ENCODE results near the gene CDH4.

CDH4 gene

DNA sequence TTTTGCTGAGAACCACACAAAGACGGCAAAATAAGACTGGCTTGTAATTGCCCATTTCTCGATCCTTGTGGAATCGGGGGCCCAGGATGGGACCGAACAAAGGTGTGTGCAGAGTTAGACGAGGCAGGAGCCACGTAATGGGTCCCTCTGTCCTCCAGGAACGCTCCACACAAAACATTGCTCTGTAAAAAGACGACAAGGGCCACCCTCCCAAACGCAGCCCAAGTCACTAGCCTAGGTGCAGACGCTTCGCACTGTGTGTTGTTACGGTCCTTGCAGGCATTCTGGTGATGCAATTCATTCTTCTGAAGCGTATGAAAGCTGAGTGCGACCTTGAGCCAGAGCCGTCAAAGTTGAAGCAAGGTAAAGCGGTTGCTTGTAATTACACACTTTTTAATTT, 450.2 kb downstream of the CDH4 start:
- DNase-seq: no peak

DNA sequence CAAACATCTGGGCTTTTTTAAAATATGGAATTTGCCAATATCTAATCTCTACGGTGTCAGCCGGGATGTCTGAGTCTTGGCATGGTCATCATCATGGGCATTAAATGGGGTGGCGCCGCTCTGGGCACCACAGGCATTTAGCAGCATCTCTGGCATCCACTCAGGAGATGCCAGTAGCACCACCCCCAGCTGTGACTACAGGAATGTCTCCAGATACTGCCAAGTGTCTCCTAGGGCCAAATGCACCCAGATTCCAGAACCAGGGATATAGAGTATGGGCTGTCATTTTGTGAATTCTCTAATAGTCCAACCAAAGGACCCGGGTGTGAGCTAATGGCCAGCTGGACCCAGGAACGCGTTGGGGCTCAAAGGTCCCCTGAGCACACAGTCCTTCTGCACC, 452.6 kb downstream of the CDH4 start:
- no peak for DNase-seq

DNA sequence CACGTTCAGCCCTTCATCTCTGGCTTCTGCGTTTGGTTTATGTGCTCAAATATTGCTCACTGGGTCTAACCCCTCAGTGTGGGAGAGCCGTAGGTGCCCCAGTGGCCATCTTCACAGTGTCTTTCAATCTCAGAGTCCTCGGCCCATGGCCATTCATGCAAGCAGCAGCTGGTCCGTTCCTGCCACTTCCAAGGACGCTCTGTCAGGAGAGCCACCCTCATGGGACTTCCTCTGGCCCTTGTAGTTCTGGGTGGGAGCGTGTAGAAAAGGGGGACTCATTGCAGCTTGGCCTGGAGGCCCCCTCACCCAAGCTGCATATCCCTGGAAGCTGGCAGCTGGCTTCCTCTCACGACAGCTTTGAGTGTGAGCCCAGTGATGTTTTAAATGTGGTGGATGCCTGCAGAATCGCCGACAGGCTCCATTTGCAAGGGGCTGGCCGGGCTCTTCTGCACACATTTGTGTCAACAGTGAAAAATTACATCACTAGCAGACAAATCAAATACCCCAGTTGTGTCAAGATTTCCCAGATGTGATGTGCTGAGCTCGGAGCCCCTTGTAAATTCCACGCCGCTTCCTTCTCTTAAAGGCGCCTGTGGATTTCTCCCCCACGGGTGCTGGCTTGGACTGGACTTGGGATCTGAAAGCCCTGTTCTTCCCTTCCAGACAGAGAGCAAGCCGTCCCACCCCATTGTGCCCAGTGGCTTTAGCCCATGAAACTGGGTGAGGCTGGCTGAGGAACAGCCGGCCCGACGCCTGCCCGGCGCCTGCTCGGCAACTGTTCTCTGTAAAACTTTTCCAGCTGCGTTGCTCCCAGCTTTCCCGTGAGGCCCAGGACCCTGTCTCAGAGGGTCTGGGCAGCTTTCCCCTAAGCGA, 453.6 kb downstream of the CDH4 start:
- DNase-seq: no peak

DNA sequence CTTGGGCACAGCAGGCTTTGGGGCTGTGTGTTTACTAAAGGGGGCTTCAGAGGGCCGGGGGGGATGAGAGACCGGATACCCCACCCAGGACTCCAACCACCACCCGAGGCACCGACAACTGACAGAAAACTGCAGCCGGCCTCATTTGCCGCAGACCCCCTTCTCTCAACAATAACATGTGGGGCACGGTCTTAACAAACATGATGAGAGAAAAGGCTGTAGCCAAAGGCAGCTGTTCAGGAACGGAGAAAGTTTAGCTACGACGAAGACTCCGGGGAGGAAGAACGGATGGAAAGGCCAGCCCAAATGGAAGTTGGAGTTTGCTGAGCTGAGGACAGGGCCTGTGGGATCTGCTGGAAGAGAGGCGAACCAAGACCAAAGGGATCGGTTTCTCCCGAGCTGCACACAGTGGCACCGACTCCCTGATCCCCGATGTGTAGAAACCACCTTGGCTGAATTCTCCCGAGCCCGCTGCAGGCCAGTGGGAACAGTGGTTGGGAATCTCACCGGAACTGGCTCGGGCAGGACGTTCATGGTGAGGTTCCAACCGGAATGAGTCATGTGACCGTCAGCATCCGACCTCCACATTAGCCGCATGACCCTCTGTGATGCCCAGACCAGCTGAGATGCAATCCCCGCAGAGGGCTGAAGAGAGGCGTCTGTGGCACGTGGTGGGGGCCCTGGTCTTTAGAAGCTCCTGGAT, 454.3 kb downstream of the CDH4 start:
- DNase-seq: no peak

DNA sequence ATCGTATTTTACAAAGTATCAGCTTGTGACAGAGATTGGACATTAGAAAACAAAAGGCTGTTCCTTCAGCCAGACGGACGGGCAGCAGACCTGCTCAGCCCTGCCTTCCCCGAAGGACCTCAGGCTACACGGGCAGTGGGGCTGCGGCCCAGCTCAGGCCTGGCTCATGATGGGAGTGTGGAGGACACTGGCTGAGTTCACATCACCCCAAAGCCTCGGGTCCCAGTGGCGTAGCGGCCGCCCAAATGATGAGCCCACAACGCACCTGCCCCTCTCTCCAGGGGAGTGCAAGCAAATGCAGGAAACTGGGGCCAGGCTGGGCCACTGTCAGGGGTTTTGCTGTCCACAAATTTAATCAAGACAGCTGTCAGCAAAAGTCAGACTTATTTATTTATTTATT, 456.8 kb downstream of the CDH4 start:
- no peak for DNase-seq

DNA sequence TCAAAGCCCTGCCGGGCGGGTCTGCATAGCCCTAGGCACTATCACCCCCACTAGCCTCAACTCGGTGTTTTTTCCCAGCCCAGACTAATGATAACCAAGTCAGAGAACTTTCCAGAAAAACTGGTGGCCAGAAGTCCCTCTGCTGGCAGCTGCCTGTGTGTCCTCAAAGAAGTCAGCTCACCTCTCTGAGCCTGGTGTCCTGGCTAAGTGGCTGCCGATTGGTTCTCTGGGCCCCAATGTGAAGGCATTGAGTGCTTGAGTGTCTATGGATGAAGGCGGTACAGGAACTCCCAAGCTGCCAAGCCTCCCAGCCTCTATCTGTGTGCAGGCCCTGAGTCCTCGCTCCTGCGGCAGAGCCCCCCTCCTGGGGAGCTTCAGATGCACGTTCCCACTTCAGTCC, 458.0 kb downstream of the CDH4 start:
- no peak for DNase-seq

DNA sequence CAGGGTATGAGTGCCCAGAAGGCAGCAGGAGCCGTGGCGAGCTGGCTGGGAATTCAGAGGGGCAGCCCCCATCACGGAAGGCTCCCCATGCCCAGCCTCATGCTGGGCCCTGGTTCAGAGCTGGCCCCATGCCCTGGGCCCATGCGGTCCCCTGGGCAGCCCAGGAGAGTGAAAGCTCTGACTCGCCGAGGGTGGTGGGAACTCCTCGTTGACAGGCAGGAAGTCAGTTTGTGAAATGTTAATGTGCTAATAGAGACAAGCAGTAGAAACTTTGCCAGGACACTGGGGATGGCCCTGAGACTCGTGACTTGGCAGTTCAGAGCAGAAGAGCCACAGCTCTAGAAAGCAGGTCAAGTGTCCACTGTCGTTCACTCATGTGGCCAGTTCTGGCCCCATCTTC, 460.6 kb downstream of the CDH4 start:
- no peak for DNase-seq

DNA sequence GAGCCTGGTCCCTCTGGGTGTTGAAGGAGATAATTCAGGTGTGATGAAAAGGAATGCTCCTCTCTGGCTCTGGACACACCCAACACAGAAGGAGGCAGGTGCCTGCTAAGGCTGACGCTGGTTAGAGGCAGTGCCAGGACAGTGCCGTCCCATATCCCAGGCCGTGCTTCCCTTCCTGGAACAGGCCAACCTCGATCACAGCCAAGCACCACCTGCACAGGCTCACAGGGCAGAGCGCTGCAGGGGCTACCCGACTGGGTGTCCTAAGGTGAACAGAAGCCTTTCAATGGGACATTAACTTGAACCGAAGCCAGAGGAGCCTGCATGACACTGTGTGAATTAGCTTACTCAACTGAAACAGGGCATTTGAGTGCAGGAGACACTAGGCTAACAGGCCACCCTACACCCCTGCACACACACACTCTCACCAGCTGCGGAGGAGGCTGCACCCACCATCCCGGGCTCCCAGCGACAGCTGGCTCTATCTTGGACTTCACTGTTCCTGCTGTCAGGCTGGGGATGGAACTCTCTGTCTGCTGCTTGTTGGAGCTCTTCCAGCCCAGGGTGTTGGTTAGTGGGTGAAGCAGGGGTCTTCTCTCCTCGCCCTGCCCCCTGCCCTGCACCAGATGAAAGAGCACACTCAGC, 466.4 kb downstream of the CDH4 start:
- no peak for DNase-seq

DNA sequence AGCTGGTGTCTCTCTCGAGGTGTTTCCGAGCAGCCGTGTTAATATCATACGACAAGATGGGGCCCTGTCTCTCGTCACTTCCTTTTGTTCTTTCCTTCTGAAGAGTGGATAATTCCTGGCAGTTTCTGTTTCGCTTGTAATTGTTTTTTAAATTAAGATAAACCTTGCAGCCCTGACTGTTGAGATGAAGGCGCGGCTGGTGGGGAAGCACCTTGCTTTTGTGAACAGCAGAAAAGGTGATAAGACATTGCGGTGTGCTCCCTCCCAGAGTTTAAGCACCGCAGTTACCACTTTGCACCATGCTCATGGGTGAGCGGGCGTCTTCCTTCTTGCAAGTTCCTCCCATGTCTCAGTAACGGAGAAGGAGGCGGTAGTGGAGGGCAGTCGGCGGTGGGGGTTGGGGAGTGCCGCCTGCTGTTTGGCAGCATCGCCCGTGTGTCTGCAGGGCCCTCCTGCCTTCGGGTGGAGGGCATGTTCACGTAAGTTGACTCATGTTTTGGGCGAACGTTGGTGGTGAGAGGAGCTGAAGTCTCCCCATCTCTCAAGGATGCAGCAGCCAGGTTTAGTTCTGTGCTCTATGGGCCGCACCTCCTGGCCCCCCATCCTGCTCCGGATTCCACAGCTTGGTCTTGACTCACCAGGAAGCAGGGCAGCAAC, 467.8 kb downstream of the CDH4 start:
- DNase-seq: no peak

DNA sequence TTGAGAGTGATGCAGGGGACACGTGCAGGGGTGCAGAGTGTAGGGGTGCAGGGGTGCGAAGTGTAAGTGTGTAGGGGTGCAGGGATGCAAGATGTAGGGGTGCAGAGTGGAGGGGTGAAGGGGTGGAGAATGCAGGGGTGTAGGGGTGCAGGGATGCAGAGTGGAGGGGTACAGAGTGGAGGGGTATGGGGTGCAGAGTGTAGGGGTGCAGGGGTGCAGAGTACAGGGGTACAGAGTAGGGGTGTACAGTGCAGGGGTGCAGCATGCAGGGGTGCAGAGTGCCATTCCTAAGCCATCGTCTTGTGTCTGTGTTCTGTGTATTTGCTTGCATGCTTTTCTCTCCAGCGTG, 468.3 kb downstream of the CDH4 start:
- no peak for DNase-seq

DNA sequence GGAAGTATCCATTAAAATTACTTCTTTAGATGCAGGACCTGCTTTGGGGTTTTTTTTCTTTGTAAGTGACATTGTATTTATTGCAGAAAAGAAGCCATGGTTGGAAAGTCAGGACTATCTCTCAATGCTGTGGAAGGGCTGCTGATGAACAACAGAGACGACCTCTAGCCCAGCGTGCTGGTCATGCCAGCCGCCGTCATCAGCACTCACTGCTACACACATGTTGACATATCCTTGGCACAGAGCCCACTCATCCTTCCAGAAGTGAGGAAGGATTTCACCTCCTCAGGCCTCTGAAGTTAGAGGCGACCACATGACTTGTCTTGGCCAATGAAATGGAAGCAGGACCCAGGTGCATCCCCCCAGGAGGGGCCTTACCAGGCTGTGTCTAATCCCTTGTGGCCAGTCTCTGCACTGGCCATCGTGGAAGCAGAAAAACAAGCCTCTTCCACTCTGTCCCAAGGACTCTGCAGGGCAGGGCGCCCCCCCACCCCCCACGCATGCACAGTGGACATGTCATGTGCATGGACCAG, 470.2 kb downstream of the CDH4 start:
- no peak for DNase-seq

DNA sequence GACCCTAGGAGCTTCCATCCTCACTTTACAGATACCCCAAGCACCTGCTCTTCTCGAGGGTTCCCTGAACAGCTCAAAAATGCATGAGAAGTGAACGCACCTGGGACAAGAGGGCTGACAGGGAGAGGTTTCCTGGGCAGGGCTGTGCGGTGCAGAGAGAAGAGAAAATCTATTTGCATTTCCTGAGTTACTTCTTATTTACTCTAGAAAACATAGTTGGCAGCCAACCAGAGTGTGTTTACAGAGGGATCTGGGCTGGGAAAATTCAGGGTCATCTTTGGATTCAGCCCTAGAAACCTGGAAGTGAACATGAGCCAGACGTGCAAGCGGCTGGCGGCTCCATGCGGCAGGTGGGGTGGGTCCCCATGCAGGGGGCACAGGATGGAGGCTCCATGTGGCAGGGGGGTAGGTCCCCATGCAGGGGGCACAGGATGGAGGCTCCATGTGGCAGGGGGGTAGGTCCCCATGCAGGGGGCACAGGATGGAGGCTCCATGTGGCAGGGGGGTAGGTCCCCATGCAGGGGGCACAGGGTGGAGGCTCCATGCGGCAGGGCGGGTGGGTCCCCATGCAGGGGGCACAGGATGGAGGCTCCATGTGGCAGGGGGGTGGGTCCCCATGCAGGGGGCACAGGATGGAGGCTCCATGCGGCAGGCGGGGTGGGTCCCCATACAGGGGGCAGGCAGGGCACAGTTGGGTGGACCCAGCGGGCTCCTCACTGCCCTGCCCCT, 471.6 kb downstream of the CDH4 start:
- DNase-seq: no peak

DNA sequence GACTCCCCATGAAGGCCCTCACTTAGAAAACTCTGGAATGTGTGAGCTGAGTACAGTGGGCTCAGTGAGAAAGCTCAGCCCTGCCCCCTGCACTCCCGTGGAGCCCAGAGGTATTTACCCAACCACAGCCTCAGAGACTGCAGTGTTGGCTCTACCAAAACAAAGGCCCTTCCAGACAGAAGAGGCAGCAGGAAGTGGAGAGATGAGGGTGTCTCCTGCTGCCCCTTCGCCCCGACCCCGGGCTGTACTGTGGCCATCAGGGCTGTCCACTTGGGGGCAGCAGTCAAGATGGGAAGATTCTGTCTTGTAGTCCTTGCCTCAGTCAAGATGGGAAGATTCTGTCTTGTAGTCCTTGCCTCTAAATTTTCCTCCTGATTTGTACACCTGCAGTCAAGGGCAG, 472.3 kb downstream of the CDH4 start:
- DNase-seq: no peak

DNA sequence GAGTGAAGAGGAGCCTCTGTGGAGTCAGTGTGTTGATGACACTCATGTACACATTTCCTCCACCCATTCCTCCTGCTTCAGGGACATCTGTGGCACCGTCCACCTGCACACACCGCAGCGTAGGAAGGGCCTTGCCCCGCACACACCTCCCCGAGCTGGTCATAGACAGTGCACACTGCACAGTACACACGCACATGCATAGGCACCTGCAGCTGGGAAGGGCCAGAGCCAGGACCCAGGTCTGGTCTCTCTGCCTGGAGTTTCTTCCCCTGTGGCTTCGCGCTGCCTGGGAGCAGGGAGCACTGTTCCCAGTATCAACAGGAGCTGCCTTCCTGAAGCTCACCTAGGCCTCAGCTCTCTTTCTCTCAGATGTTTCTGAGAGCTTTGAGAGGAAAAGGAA, 473.1 kb downstream of the CDH4 start:
- no peak for DNase-seq

DNA sequence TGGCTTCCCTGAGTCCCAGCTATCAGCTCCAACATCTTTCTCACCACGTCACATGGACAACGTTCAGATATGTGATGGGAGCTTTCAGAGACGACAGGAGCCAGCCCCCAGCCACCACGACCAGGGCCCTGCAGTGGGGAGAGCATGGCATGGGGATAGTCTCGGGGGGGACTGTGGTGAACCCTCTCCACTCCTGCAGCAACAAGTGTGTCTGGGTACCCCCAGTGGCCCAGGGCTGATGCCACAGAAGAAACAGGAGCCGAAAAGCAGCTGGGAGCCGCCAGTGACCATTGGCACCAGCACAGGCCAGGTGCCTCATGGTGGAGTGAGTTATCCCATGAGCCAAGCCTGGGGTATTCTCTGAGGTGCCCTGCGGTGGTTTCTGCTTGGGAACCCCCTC, 473.9 kb downstream of the CDH4 start:
- no peak for DNase-seq

DNA sequence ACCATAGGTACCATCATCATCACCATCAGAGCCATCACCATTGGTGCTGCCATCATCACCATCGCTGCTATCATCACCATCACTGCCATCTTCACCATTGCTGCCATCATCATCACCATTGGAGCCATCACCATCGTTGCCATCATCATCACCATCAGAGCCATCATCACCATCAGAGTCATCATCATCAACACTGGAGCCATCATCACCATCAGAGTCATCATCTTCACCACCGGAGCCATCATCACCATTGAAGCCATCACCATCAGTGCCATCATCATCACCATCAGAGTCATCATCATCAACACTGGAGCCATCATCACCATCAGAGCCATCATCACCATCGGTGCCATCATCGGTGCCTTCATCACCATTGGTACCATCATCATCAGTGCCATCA, 474.9 kb downstream of the CDH4 start:
- no peak for DNase-seq

DNA sequence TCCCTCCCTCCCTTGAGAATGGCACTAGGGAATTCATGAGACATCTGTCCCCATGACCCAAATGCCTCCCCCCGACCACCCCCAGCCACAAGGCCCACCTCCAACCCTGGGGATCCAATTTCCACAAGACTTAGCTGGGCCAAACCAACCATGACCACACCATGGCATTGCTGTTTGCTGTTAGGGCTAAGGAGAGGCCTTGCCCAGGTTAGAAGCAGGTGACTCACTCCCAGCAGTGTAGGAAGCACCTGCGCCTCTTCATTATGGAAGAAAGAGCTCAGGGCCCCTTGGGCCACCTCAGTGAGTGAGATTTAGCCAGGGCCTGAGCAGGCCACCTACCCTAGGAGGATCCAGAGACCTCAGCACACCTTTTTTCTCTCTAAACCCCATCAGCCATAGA, 475.7 kb downstream of the CDH4 start:
- DNase-seq: no peak

DNA sequence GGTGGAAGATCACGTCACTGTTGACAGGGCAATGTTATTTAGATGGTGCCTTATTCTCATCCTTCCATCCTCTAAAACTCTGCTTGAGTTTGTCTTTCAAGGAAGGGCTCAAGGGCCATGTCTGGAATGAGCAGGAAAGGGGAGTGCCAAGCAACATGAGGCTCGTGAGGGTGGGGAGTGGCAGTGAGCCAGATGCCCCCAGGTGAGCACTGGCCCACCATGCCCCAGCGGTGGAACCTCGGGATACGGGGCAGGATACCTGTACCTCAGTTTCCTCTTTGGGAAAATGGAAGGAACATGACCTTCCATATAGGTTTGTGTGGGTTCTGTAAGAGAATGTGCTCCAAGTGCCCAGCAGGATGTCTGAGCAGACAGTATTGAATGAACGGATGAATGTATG, 476.3 kb downstream of the CDH4 start:
- DNase-seq: no peak

DNA sequence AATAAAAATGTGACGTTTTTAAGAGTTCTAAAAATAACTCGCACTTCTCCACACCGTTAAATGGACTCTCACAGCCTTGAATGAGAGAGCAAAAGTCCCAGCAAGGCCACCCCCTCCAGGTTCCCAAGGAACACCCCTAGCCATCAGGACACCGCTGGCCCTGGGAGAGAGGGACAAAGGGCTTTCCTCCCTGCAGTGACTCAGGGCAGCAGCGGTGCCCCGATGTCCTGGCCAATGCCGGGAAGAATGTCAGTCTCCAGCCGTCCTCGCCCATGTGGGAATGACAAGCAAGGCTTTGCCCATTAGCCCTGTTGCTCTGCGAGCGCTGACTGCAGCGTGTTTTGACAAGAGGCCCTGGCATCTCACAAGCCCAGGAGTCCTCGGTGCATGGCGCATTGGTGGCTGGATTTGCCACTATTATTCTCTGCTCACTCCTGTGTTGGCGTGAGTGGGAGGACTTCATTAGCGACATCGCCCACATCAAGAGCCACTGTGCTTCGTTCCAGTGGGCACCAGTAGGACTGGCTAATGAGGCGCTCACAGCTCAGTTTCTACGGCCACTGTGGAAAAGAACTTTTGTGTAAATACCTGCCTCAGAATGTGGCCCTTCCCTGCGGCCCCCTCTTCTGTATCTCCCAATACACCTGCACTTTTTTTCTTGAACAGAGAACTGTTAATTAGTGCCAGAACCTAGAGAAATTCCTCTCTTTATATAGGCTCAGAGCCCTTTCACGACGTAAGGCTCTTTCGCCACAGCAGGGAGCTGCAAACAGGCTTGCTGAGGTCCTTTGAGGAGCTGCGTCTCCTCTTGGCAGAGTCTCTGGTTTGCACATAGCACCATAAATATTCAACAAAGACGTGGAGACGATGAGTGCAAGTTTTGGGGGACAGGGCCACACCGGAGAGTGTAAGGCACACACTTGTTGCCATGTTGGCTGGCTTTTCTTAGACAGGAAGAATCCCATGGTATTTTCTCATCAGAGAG, 477.0 kb downstream of the CDH4 start:
- DNase-seq: no peak

DNA sequence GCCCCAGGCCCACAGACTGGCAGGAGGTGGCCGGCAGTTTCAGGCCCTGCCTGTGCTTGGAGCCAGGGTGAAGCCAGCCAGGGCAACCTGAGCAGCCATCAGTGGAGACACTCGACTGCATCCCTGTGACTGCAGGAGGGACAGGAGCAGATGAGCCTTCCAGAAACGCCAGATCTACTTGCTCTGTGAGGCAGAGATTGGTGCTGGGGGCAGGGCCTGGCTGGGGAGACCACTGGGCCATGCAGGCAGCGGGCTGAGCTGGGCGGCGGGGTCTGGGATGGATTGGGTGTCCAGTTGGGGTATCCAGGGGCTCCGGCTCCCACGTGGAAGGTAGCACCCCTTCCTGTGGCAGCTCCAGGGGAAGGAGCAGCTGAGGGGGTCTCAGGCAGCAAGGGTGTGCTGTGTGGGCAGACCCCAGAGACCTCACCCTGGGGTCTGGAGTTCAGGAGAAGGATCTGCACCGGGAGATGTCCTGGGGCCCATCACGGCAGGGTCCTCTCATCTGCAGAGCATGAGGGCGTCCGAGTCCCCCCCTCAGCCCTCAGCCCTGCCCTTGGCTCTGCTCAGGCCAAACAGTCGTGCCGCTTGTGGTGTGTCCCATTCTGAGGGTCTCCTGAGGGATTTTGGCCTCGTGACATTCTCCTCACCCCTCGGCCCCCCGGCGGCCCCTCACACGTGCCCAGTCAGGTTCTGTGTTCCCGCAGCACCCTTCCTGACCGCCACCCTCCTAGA, 478.7 kb downstream of the CDH4 start:
- DNase-seq: no peak

Data from NCI-H510A treated with DMSO at 0.1 percent for 48 hours (cell line).